ENCODE data around the gene ANP32B. TPM values are rescaled to one million over a fixed set of nuclear protein-coding genes. Genes with fewer than 3 reads are reported as not detected.

Gene ANP32B
- total RNA-seq, 1 donor from 2014 or later: 98.5 TPM

- Histone ChIP-seq H2AFZ (ENCODE audit: low read depth, low read length) (no peak overlapping the region), H3K27me3 (ENCODE audit: insufficient read depth, low read length) (peaks cover 15% of the 10 kb centered on the region), H3K4me3 (ENCODE audit: insufficient read depth, low read depth, low read length) (no peak overlapping the region), H3K79me2 (ENCODE audit: insufficient read depth, low read length) (no peaks in the 10 kb centered on the region), H3K4me1 (ENCODE audit: insufficient read depth, low read length) (no peaks in the 10 kb centered on the region), H3K9ac (ENCODE audit: low read length) (no peak overlapping the region), H4K20me1 (ENCODE audit: insufficient read depth, low read length) (no peaks in the 10 kb centered on the region), H3K27ac (ENCODE audit: low read depth, low read length) (no peak overlapping the region), H3K36me3 (ENCODE audit: insufficient read depth, low read length) (no peaks in the 10 kb centered on the region), H3K4me2 (ENCODE audit: low read length) (no peak overlapping the region), H3K9me3 (ENCODE audit: insufficient read depth, low read depth, low read length) (no peaks in the 10 kb centered on the region)
- no peak overlapping the region for H3K4me3 Mint-ChIP-seq (ENCODE audit: unreplicated experiment)
- H3K4me1 Mint-ChIP-seq (ENCODE audit: low read depth, unreplicated experiment): no peaks in the 10 kb centered on the region
- peaks cover 16% of the 10 kb centered on the region for H3K27me3 Mint-ChIP-seq (ENCODE audit: low read depth, unreplicated experiment)
- TF ChIP-seq EZH2 (IDR thresholded peaks at IDR 0.05; ENCODE audit: insufficient read depth, low read length): no peak
- no peak for TF ChIP-seq CTCF (IDR thresholded peaks at IDR 0.05; ENCODE audit: insufficient read depth, low read depth, low read length)
- DNase-seq (ENCODE audit: low read depth): no peak
- FAIRE-seq: no peak
- H3K27ac Mint-ChIP-seq (ENCODE audit: unreplicated experiment): no peak overlapping the region
- no peaks in the 10 kb centered on the region for H3K9me3 Mint-ChIP-seq (ENCODE audit: unreplicated experiment)
- no peaks in the 10 kb centered on the region for H3K36me3 Mint-ChIP-seq (ENCODE audit: low read depth, unreplicated experiment)
These were observed 18.2 kb upstream of the ANP32B start for GRCh38 chr9:97964901-97965300.

- H3K36me3 ChIP-seq (ENCODE audit: insufficient read depth, low read length): no peaks in the 10 kb centered on the region
- no peaks in the 10 kb centered on the region for H3K79me2 ChIP-seq (ENCODE audit: insufficient read depth, low read length)
- no peak for FAIRE-seq
- H3K9ac ChIP-seq (ENCODE audit: low read length): no peak overlapping the region
- no peak overlapping the region for H3K27ac ChIP-seq (ENCODE audit: low read depth, low read length)
- no peak for DNase-seq (ENCODE audit: low read depth)
- no peaks in the 10 kb centered on the region for H3K4me1 ChIP-seq (ENCODE audit: insufficient read depth, low read length)
- peaks cover 15% of the 10 kb centered on the region for H3K27me3 ChIP-seq (ENCODE audit: insufficient read depth, low read length)
- H2AFZ ChIP-seq (ENCODE audit: low read depth, low read length): no peak overlapping the region
- Mint-ChIP-seq H3K4me3 (ENCODE audit: unreplicated experiment) (no peak overlapping the region), H3K9me3 (ENCODE audit: unreplicated experiment) (no peaks in the 10 kb centered on the region), H3K36me3 (ENCODE audit: low read depth, unreplicated experiment) (no peaks in the 10 kb centered on the region), H3K4me1 (ENCODE audit: low read depth, unreplicated experiment) (peaks cover 2% of the 10 kb centered on the region), H3K27me3 (ENCODE audit: low read depth, unreplicated experiment) (peaks cover 24% of the 10 kb centered on the region), H3K27ac (ENCODE audit: unreplicated experiment) (no peak overlapping the region)
- no peak overlapping the region for H3K4me3 ChIP-seq (ENCODE audit: insufficient read depth, low read depth, low read length)
- no peaks in the 10 kb centered on the region for H4K20me1 ChIP-seq (ENCODE audit: insufficient read depth, low read length)
- TF ChIP-seq CTCF (IDR thresholded peaks at IDR 0.05; ENCODE audit: insufficient read depth, low read depth, low read length) (no peak), EZH2 (IDR thresholded peaks at IDR 0.05; ENCODE audit: insufficient read depth, low read length) (no peak)
- H3K4me2 ChIP-seq (ENCODE audit: low read length): no peak overlapping the region
- H3K9me3 ChIP-seq (ENCODE audit: insufficient read depth, low read depth, low read length): no peaks in the 10 kb centered on the region
These were observed 16.6 kb upstream of the ANP32B start for GRCh38 chr9:97966493-97966892.

DNA sequence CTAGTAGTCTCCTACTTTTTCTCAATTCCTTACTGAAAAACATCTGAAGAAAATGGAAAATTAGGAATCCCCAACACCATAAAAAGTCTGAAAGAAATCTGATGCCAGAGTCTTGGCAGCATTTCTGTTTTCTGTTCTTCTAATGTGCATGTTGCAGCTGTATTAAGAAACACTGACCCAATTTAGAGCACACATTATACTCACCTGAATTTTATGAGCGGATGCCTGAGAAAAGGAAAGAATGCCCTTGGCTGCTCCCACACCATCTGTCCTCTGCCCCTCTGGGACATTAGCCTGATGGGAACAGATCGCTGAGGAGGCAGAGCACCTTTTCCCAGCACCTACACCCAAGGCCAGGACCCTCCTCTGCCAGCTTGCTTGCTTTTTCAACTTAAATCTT is 14.1 kb upstream of the ANP32B start:
- no peak overlapping the region for H3K4me3 Mint-ChIP-seq (ENCODE audit: unreplicated experiment)
- H3K4me2 ChIP-seq (ENCODE audit: low read length): no peak overlapping the region
- H3K4me1 Mint-ChIP-seq (ENCODE audit: low read depth, unreplicated experiment): peaks cover 2% of the 10 kb centered on the region
- no peak overlapping the region for H3K27ac Mint-ChIP-seq (ENCODE audit: unreplicated experiment)
- H3K79me2 ChIP-seq (ENCODE audit: insufficient read depth, low read length): no peaks in the 10 kb centered on the region
- TF ChIP-seq EZH2 (IDR thresholded peaks at IDR 0.05; ENCODE audit: insufficient read depth, low read length) (no peak), CTCF (IDR thresholded peaks at IDR 0.05; ENCODE audit: insufficient read depth, low read depth, low read length) (no peak)
- no peak for FAIRE-seq
- H3K4me3 ChIP-seq (ENCODE audit: insufficient read depth, low read depth, low read length): no peak overlapping the region
- H3K27me3 Mint-ChIP-seq (ENCODE audit: low read depth, unreplicated experiment): peaks cover 35% of the 10 kb centered on the region
- H2AFZ ChIP-seq (ENCODE audit: low read depth, low read length): no peak overlapping the region
- H3K9ac ChIP-seq (ENCODE audit: low read length): no peak overlapping the region
- no peaks in the 10 kb centered on the region for H3K4me1 ChIP-seq (ENCODE audit: insufficient read depth, low read length)
- no peak overlapping the region for H3K27ac ChIP-seq (ENCODE audit: low read depth, low read length)
- DNase-seq (ENCODE audit: low read depth): no peak
- peaks cover 13% of the 10 kb centered on the region for H3K27me3 ChIP-seq (ENCODE audit: insufficient read depth, low read length)
- H3K36me3 Mint-ChIP-seq (ENCODE audit: low read depth, unreplicated experiment): no peaks in the 10 kb centered on the region
- H3K9me3 Mint-ChIP-seq (ENCODE audit: unreplicated experiment): peaks cover 2% of the 10 kb centered on the region
- H3K9me3 ChIP-seq (ENCODE audit: insufficient read depth, low read depth, low read length): no peaks in the 10 kb centered on the region
- H4K20me1 ChIP-seq (ENCODE audit: insufficient read depth, low read length): no peaks in the 10 kb centered on the region
- H3K36me3 ChIP-seq (ENCODE audit: insufficient read depth, low read length): no peaks in the 10 kb centered on the region

Data from astrocyte (in vitro differentiated cells and primary cell).